Stomach (tissue), 9 donors: Measurements from ENCODE around the gene SLC34A3. TPM values are rescaled to one million over a fixed set of nuclear protein-coding genes. Genes with fewer than 3 reads are reported as not detected.

Experiments used
- DNase-seq, 2 donors: peaks; one replicate each; pipeline versions ENCODE4 v3.0.0 to v3.0.0-alpha.2; 2013 to 2019
- H3K27ac ChIP-seq, 5 donors: fragments of 200-600 bp in 4 of 5; sonication (generic) in 4 of 5; one replicate each; pipeline ENCODE4 v1.5.1; 2013 to 2019; ENCODE audit warnings: mild to moderate bottlenecking in 1 of 5, moderate library complexity in 1 of 5
- H3K27me3 ChIP-seq, 3 donors: fragments of 200-600 bp; sonication (generic); one replicate each; pipeline ENCODE4 v1.5.1; 2017 to 2019; ENCODE audit warnings: mixed run types in 1 of 3
- H3K36me3 ChIP-seq, 4 donors: fragments of 200-600 bp; sonication (generic); 1 replicate in 3 of 4; 2 replicates in 1 of 4; pipeline ENCODE4 v1.5.1; 2016 to 2019
- H3K4me1 ChIP-seq, 4 donors: fragments of 200-600 bp; sonication (generic); one replicate each; pipeline ENCODE4 v1.5.1; 2016 to 2019
- H3K4me3 ChIP-seq, 4 donors: fragments of 200-600 bp; sonication (generic) in 3 of 4; one replicate each; pipeline ENCODE4 v1.5.1; 2016 to 2019; ENCODE audit warnings: mild to moderate bottlenecking in 1 of 4
- H3K9me3 ChIP-seq, 4 donors: fragments of 200-600 bp; sonication (generic); one replicate each; pipeline ENCODE4 v1.5.1; 2016 to 2019
- EP300 ChIP-seq: sonication (generic); formaldehyde crosslinking; IDR thresholded peaks from one replicate; pipeline ENCODE4 v1.6.1; 2017; ENCODE audit warnings: antibody characterized with exemption
- POLR2A ChIP-seq, 4 donors: fragments of 450-650 bp; IDR thresholded peaks; one replicate each; pipeline ENCODE4 v1.6.1; 2016; ENCODE audit warnings: antibody characterized with exemption in 4 of 4, control low read depth in 2 of 4, mild to moderate bottlenecking in 1 of 4, moderate library complexity in 1 of 4
- POLR2AphosphoS5 ChIP-seq, 3 donors: sonication (generic); formaldehyde crosslinking; IDR thresholded peaks; one replicate each; pipeline ENCODE4 v1.6.1; 2016; ENCODE audit warnings: antibody characterized with exemption in 3 of 3
- WGBS, 5 donors: extraction: QIAGEN DNeasy Blood & Tissue Kit in 3 of 5; methylation state at CpG; one replicate each; pipeline versions ENCODE4 v1.1.5 to v1.1.7; 2013 to 2018; 5-methylcytosine and 5-hydroxymethylcytosine counted together
- intact Hi-C: fragments of 100-400 bp; cut with DNase I; formaldehyde crosslinking; loops from one replicate; pipeline ENCODE4 v1.15.1; 2023; ENCODE audit warnings: low total_unique reads
- polyA plus RNA-seq, 3 donors: library from polyadenylated mRNA; stranded (reverse); fragments of 200-250 nt; gene quantifications; one replicate each; pipeline ENCODE4 v1.2.3, GENCODE V29; 2013
- total RNA-seq, 5 donors: library from RNA; depleted of rRNA; stranded (reverse); fragments of >200 nt; gene quantifications; one replicate each; pipeline versions ENCODE4 v1.1.0 to v1.2.3, GENCODE V29; 2014 to 2016
- TF ChIP-seq, protein P1 (sequence below), 7 experiments: fragments of 450-650 bp in 4 of 7; fragments of 200-600 bp in 3 of 7; sonication (generic) in 3 of 7; IDR thresholded peaks; one replicate each; pipeline ENCODE4 v1.5.1; 2016 to 2019; ENCODE audit warnings: antibody characterized with exemption in 7 of 7, control low read depth in 2 of 7, mild to moderate bottlenecking in 1 of 7
- donor health status: healthy with polysubstance abuse.
- donor health status: Bipolar disorder and iron deficiency.
- donor health status: healthy.

The SLC34A3 gene
- total and polyA plus RNA-seq, 8 donors: 0.18 to 0.53 TPM; not detected in 6

DNA sequence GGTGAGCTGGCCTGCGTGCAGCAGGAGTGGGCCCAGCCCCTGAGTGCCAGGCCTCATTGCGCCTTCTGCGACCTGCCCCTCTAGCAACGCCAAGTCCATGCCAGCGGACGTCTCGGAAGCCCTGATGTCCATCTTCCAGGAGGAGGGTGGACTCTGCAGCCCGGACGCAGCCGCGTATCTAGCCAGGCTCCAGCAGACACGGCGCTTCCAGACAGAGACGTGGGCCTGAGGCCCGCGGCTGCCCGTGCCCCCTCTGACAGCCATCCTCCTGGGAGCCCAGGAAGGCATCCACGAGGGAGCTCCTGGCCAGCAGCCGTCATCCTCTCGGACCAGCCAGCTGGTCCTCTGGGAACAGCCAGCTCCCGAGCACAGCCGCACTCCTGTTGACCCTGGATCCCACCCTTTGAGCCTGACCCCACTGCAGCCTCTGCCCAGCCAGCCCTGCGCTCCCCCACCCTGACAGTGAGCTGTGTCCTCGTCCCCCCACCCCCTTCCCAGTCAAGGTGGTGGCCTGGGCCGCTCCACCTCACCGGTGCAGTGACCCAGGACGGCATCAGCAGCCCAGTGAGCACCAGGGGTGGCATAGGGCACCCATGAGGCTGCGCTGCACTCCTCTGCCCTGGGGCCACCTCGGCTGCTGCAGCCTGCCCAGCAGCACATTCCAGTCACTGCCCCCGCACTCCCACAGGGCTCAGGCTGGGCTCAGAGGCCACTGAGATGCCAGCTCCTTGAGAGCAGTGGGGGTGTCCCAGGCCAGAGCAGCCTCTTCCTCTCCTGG is 14.3 kb upstream of the SLC34A3 start:
- intact Hi-C loops: no loop called here
- Histone ChIP-seq H3K27me3 (peaks cover 0 to 5% (median 0%) of the 10 kb centered on the region in 3 donors), H3K9me3 (no peaks in the 10 kb centered on the region), H3K4me3 (peak overlapping the region in 1 of 4 donors; percentile 45), H3K4me1 (peaks cover 19 to 51% (median 48%) of the 10 kb centered on the region in 4 donors), H3K27ac (peak overlapping the region; percentile 87 to 91 (median 89)), H3K36me3 (peaks cover 10 to 42% (median 19%) of the 10 kb centered on the region in 4 donors)
- WGBS, 5 donors: 88 to 95% (median 93%) methylated on average over 18 to 30 of the region's 30 CpGs
- TF ChIP-seq EP300: no peak
- no peak for TF ChIP-seq POLR2AphosphoS5 (IDR thresholded peaks at IDR 0.05)
- TF ChIP-seq, protein P1, sequence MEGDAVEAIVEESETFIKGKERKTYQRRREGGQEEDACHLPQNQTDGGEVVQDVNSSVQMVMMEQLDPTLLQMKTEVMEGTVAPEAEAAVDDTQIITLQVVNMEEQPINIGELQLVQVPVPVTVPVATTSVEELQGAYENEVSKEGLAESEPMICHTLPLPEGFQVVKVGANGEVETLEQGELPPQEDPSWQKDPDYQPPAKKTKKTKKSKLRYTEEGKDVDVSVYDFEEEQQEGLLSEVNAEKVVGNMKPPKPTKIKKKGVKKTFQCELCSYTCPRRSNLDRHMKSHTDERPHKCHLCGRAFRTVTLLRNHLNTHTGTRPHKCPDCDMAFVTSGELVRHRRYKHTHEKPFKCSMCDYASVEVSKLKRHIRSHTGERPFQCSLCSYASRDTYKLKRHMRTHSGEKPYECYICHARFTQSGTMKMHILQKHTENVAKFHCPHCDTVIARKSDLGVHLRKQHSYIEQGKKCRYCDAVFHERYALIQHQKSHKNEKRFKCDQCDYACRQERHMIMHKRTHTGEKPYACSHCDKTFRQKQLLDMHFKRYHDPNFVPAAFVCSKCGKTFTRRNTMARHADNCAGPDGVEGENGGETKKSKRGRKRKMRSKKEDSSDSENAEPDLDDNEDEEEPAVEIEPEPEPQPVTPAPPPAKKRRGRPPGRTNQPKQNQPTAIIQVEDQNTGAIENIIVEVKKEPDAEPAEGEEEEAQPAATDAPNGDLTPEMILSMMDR (IDR thresholded peaks at IDR 0.05): no peak
- no peak for TF ChIP-seq POLR2A (IDR thresholded peaks at IDR 0.05)
- DNase-seq: no peak

DNA sequence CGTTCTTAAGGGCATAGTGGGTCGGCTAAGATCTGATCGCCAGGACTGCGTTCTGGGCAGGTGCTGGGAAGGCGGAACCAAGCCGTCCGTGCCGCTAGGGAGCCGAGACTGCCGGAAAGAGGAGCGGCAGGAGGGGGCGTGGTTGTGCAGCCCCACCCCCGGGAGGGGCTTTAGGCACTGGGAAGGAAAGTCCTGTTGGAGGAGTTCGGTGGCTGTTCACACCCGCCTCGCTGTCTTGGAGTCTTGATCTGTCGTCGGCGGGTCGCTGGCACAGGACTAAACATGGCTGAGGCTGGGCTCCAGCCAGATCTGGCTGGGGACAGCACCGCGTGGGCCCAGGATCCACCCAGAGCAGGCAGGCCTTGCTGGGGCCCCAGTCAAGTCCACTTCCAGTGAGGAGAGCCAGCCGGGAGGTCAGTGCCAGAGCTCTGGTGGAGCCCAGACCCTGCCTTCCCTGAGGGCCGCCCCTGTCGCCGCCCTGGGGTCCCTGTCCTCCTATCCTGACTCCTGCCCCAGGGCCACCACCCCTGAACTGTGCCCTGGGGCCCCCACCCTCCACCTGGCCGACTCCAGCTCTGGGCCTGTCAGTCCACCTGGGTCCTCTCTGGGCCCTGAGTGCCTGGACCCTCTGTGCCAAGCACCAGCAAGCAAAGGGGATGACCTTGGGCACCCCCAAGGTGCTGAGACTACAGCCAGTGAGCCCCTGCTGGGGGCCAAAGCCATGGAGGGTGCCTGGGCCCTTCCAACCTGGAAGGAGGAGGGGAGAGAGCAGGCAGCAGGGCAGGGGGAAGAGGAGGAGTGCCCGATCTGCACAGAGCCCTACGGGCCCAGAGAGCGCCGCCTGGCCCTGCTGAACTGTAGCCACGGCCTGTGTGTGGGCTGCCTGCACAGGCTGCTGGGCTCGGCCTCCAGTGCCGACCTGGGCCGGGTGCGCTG is 13.2 kb upstream of the SLC34A3 start:
- intact Hi-C loops: no loop called here
- TF ChIP-seq POLR2AphosphoS5 (IDR thresholded peaks at IDR 0.05): peak in 2 of 3 donors; percentile 91 to 96
- no peak for TF ChIP-seq EP300
- TF ChIP-seq POLR2A (IDR thresholded peaks at IDR 0.05): peak in 1 of 4 donors; percentile 85
- TF ChIP-seq, protein P1 (IDR thresholded peaks at IDR 0.05): no peak
- H3K4me1 ChIP-seq: peaks cover 27 to 59% (median 56%) of the 10 kb centered on the region in 4 donors
- 27 to 48% (median 31%) methylated on average over 31 to 36 of the region's 36 CpGs for WGBS, 5 donors
- no peaks in the 10 kb centered on the region for H3K9me3 ChIP-seq
- DNase-seq: peak; percentile 93 to 95
- H3K4me3 ChIP-seq: peak overlapping the region; percentile 36 to 46 (median 42)
- peaks cover 0 to 12% (median 0%) of the 10 kb centered on the region in 3 donors for H3K27me3 ChIP-seq
- H3K27ac ChIP-seq: peak overlapping the region; percentile 87 to 91 (median 89)
- H3K36me3 ChIP-seq: peaks cover 10 to 41% (median 19%) of the 10 kb centered on the region in 4 donors

DNA sequence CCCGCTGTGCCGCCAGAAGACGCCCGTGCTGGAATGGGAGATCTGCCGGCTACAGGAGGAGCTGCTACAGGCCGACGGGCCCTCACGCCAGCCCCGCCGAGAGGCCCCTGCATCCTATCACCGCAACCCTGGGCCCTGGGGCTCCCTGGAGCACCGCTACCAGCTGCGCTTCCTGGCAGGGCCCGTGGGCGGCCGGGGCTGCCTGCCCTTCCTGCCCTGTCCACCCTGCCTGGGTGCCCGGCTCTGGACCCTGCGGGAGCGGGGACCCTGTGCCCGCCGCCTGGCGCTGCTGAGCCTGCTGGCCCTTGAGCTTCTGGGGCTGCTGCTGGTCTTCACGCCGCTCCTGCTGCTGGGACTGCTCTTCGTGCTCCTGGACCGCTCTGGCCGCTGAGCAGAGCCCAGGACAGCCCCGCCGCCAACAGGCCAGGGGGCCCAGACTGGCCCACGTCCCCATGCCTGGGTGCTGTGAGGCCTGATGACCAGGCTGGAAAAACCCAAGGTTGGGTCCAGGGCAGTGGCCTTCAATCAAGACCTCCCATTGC is 12.4 kb upstream of the SLC34A3 start:
- peaks cover 10 to 34% (median 19%) of the 10 kb centered on the region in 4 donors for H3K36me3 ChIP-seq
- TF ChIP-seq EP300 (no peak), POLR2AphosphoS5 (IDR thresholded peaks at IDR 0.05) (no peak), POLR2A (IDR thresholded peaks at IDR 0.05) (no peak)
- TF ChIP-seq, protein P1 (IDR thresholded peaks at IDR 0.05): no peak
- H3K27ac ChIP-seq: peak overlapping the region; percentile 87 to 91 (median 89)
- peaks cover 0 to 14% (median 0%) of the 10 kb centered on the region in 3 donors for H3K27me3 ChIP-seq
- H3K4me3 ChIP-seq: peak overlapping the region; percentile 36 to 46 (median 42)
- H3K4me1 ChIP-seq: peaks cover 34 to 65% (median 63%) of the 10 kb centered on the region in 4 donors
- DNase-seq: no peak
- intact Hi-C loops: no loop called here
- WGBS, 5 donors: 45 to 73% (median 50%) methylated on average over 7 to 30 of the region's 30 CpGs
- no peaks in the 10 kb centered on the region for H3K9me3 ChIP-seq
